Endothelial cell of umbilical vein (primary cell): Measurements from ENCODE around the gene SNPH. TPM values are rescaled to one million over a fixed set of nuclear protein-coding genes. Genes with fewer than 3 reads are reported as not detected.

Source experiments
- BruUV-seq: library from RNA; stranded (reverse); fragments of 400-500 nt; replicated peaks from 2 replicates; lab custom pipeline; 2021; lab: Mats Ljungman, UMichigan
- CTCF ChIA-PET: fragments of 300-600, 350-600 bp; sonication (Branson Sonifier 250); formaldehyde crosslinking; loops from one replicate; lab custom pipeline; 2021; ENCODE audit warnings: antibody characterized with exemption, inconsistent platforms; lab: Charles Lee
- POLR2A ChIA-PET: fragments of 300-600, 350-600 bp; sonication (Branson Sonifier 250); formaldehyde crosslinking; loops from one replicate; lab custom pipeline; 2021; ENCODE audit warnings: antibody characterized with exemption, inconsistent platforms; lab: Charles Lee
- DNase-seq: peaks from one replicate; pipeline ENCODE4 v3.0.0-alpha.2; 2011; ENCODE audit warnings: low read depth, low spot score
- FAIRE-seq: peaks from 2 replicates; lab custom pipeline; 2011; peaks lifted over from hg19 to GRCh38; lab: Jason Lieb, UNC
- H2AFZ ChIP-seq: 2 replicates; pipeline ENCODE4 v1.6.0; 2012; ENCODE audit warnings: low read depth, low read length, control low read depth, inconsistent platforms
- H3K27ac ChIP-seq: 2 replicates; pipeline ENCODE4 v1.5.1; 2011; ENCODE audit warnings: low read depth, mild to moderate bottlenecking, control low read depth, low read length, moderate library complexity; ENCODE audit not compliant: insufficient read depth
- H3K27me3 ChIP-seq, 2 experiments: 2 replicates each; pipeline versions ENCODE4 v1.6.0 to v1.6.1; 2011; ENCODE audit warnings: low read length in 2 of 2, mixed read lengths in 1 of 2; ENCODE audit not compliant: control insufficient read depth in 2 of 2, insufficient read depth in 2 of 2
- H3K36me3 ChIP-seq, 2 experiments: 2 replicates in 1 of 2; 3 replicates in 1 of 2; pipeline ENCODE4 v1.5.1; 2011; ENCODE audit warnings: low read length in 2 of 2, mild to moderate bottlenecking in 1 of 2, moderate library complexity in 1 of 2; ENCODE audit not compliant: control insufficient read depth in 2 of 2, insufficient read depth in 2 of 2; ENCODE audit errors: extremely low read depth in 1 of 2
- H3K4me1 ChIP-seq: 3 replicates; pipeline ENCODE4 v1.5.1; 2011; ENCODE audit warnings: mild to moderate bottlenecking, low read length; ENCODE audit not compliant: control insufficient read depth, insufficient read depth; ENCODE audit errors: extremely low read depth
- H3K4me2 ChIP-seq: 2 replicates; pipeline ENCODE4 v1.6.1; 2011; ENCODE audit warnings: low read length, control low read depth, mixed read lengths; ENCODE audit not compliant: insufficient read depth
- H3K4me3 ChIP-seq, 3 experiments: fragments of 200-600 bp in 1 of 3; sonication (generic), shearing (Covaris generic) in 1 of 3; replicated peaks in 1 of 3; 2 replicates each; pipeline ENCODE4 v1.5.1; 2011 to 2016; ENCODE audit warnings: control low read depth in 3 of 3, low read length in 3 of 3, mild to moderate bottlenecking in 2 of 3, inconsistent platforms in 1 of 3, low read depth in 1 of 3, moderate library complexity in 1 of 3; ENCODE audit not compliant: insufficient read depth in 1 of 3
- H3K79me2 ChIP-seq: 2 replicates; pipeline ENCODE4 v1.6.0; 2012; ENCODE audit warnings: low read length, inconsistent platforms; ENCODE audit not compliant: control insufficient read depth, insufficient read depth
- H3K9ac ChIP-seq: replicated peaks from 2 replicates; pipeline ENCODE3; 2011; ENCODE audit warnings: low read length, control low read depth; ENCODE audit not compliant: insufficient read depth; ENCODE audit errors: extremely low read depth
- H3K9me1 ChIP-seq: replicated peaks from 3 replicates; pipeline ENCODE4 v1.6.0; 2011; ENCODE audit warnings: mild to moderate bottlenecking, low read length; ENCODE audit not compliant: control insufficient read depth, insufficient read depth; ENCODE audit errors: extremely low read depth
- H3K9me3 ChIP-seq: replicated peaks from 2 replicates; pipeline ENCODE4 v1.5.1; 2012; ENCODE audit warnings: low read length, inconsistent platforms; ENCODE audit not compliant: control insufficient read depth, insufficient read depth
- H4K20me1 ChIP-seq: replicated peaks from 2 replicates; pipeline ENCODE3; 2011; ENCODE audit warnings: mild to moderate bottlenecking, low read length; ENCODE audit not compliant: control insufficient read depth, insufficient read depth; ENCODE audit errors: extremely low read depth
- EZH2 ChIP-seq: IDR thresholded peaks from 2 replicates; pipeline ENCODE4 v1.6.1; 2012; ENCODE audit warnings: borderline replicate concordance, low read depth, mild to moderate bottlenecking, moderate library complexity, low read length, inconsistent platforms; ENCODE audit not compliant: severe bottlenecking
- FOS ChIP-seq: IDR thresholded peaks from 2 replicates; pipeline ENCODE4 v1.6.1; 2011; ENCODE audit warnings: mild to moderate bottlenecking, low read length, moderate library complexity, borderline replicate concordance; ENCODE audit not compliant: insufficient read depth
- GATA2 ChIP-seq: IDR thresholded peaks from 2 replicates; pipeline ENCODE4 v1.7.0; 2011; ENCODE audit warnings: low read depth, mild to moderate bottlenecking, moderate library complexity, mixed read lengths, low read length; ENCODE audit not compliant: insufficient read length, insufficient read depth
- JUN ChIP-seq: IDR thresholded peaks from 2 replicates; pipeline ENCODE4 v1.6.1; 2011; ENCODE audit warnings: borderline replicate concordance, low read depth; ENCODE audit not compliant: insufficient read length, insufficient read depth
- MYC ChIP-seq: IDR thresholded peaks from one replicate; pipeline ENCODE4 v1.6.1; 2011; ENCODE audit warnings: mild to moderate bottlenecking, low read depth, low read length
- POLR2A ChIP-seq: IDR thresholded peaks from 2 replicates; pipeline ENCODE4 v1.6.1; 2012; ENCODE audit warnings: low read depth, mild to moderate bottlenecking, control low read depth, low read length
- POLR2AphosphoS5 ChIP-seq: IDR thresholded peaks from 2 replicates; pipeline ENCODE4 v1.6.1; 2012; ENCODE audit warnings: low read depth, mild to moderate bottlenecking, control low read depth, low read length, moderate library complexity; ENCODE audit not compliant: insufficient read depth
- dilution Hi-C: fragments of 300-500 bp; cut with MboI; formaldehyde crosslinking; loops from one replicate; pipeline ENCODE4 v1.15.0; 2019; ENCODE audit warnings: low sequenced_read_pairs; ENCODE audit not compliant: extremely low pct_ligation_motif_present
- intact Hi-C: fragments of 100-400 bp; cut with micrococcal nuclease; formaldehyde crosslinking; loops from one replicate; pipeline ENCODE4 v1.10.0; 2022
- polyA plus RNA-seq, 4 experiments: library from polyadenylated mRNA; depleted of rRNA in 3 of 4; stranded (reverse) in 3 of 4; unstranded in 1 of 4; fragments of >200 nt; gene quantifications; 2 replicates each; pipeline versions ENCODE4 v1.2.1 to v1.2.3, GENCODE V29; 2011 to 2012; ENCODE audit warnings: missing spikeins in 1 of 4
- total RNA-seq: library from RNA; stranded (reverse); gene quantifications from 2 replicates; pipeline ENCODE4 v1.2.3, GENCODE V29; 2021
- TF ChIP-seq, protein P1 (sequence below), 2 donors: IDR thresholded peaks; 1 replicate in 1 of 2; 2 replicates in 1 of 2; pipeline ENCODE4 v1.5.1; 2011; ENCODE audit warnings: low read length in 2 of 2, mild to moderate bottlenecking in 2 of 2, moderate library complexity in 2 of 2, control low read depth in 1 of 2, inconsistent platforms in 1 of 2, low read depth in 1 of 2; ENCODE audit not compliant: insufficient read depth in 1 of 2; ENCODE audit errors: extremely low read depth in 1 of 2
- TF ChIP-seq, protein P2 (sequence below): IDR thresholded peaks from 2 replicates; pipeline ENCODE4 v1.6.1; 2011; ENCODE audit not compliant: insufficient read depth, insufficient read length

Gene SNPH
- total and polyA plus RNA-seq, 2 donors (not counting 3 experiments of a cell fraction or from before 2014, with no cell fraction given): 2.3 to 5.5 TPM

DNA sequence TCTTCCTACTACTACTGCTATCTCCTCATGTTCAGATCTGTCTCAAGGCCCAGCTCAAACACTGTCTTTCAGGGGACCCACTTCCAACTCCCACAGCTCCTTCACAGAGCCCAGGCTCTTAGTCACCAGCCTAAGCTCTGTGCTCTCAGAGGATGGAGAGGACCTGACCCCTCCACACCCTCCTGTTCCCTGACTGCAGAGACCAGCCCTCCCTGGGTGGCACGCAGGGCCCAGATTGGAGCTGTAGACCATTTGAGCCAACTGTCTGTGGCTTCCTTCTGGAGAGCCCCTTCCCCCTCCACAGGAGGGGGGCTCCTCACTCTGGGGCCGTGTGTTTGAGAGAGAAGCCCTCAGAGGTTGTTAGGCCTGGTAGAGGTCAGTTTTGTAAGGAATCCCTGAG, 9.8 kb downstream of the SNPH start:
- no peaks in the 10 kb centered on the region for H3K9me1 ChIP-seq
- POLR2A ChIA-PET: no interaction called here
- no peak overlapping the region for H3K27ac ChIP-seq
- H2AFZ ChIP-seq: no peak overlapping the region
- intact Hi-C loops: no loop called here
- no peaks in the 10 kb centered on the region for H4K20me1 ChIP-seq
- no TSS peak for BruUV-seq
- H3K4me1 ChIP-seq: no peaks in the 10 kb centered on the region
- H3K27me3 ChIP-seq: no peaks in the 10 kb centered on the region
- dilution Hi-C loops: no loop called here
- H3K36me3 ChIP-seq: no peaks in the 10 kb centered on the region
- TF ChIP-seq POLR2AphosphoS5 (no peak), JUN (no peak), EZH2 (no peak), MYC (no peak), GATA2 (no peak), FOS (no peak), POLR2A (no peak)
- TF ChIP-seq, protein P1, sequence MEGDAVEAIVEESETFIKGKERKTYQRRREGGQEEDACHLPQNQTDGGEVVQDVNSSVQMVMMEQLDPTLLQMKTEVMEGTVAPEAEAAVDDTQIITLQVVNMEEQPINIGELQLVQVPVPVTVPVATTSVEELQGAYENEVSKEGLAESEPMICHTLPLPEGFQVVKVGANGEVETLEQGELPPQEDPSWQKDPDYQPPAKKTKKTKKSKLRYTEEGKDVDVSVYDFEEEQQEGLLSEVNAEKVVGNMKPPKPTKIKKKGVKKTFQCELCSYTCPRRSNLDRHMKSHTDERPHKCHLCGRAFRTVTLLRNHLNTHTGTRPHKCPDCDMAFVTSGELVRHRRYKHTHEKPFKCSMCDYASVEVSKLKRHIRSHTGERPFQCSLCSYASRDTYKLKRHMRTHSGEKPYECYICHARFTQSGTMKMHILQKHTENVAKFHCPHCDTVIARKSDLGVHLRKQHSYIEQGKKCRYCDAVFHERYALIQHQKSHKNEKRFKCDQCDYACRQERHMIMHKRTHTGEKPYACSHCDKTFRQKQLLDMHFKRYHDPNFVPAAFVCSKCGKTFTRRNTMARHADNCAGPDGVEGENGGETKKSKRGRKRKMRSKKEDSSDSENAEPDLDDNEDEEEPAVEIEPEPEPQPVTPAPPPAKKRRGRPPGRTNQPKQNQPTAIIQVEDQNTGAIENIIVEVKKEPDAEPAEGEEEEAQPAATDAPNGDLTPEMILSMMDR (IDR thresholded peaks at IDR 0.05; ENCODE audit: extremely low read depth in 1 of 2, insufficient read depth in 1 of 2, low read depth in 1 of 2, low read length in 2 of 2): no peak
- TF ChIP-seq, protein P2, sequence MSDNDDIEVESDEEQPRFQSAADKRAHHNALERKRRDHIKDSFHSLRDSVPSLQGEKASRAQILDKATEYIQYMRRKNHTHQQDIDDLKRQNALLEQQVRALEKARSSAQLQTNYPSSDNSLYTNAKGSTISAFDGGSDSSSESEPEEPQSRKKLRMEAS: no peak
- no peak overlapping the region for H3K4me2 ChIP-seq
- H3K4me3 ChIP-seq: no peak overlapping the region
- FAIRE-seq: no peak
- H3K9ac ChIP-seq: no peak overlapping the region
- no peaks in the 10 kb centered on the region for H3K9me3 ChIP-seq
- CTCF ChIA-PET: interaction anchor here (0.8 to 1.3 kb wide), 3 partner anchors 11 to 233 kb away, joined by 3 read pairs; no protein-coding TSS in a partner anchor
- H3K79me2 ChIP-seq: no peaks in the 10 kb centered on the region
- no peak for DNase-seq
